Calu3 (cell line): ENCODE data around the gene SCAI. TPM values are rescaled to one million over a fixed set of nuclear protein-coding genes. Genes with fewer than 3 reads are reported as not detected.

Experiments used
- BruUV-seq: library from RNA; stranded (reverse); fragments of 400-500 nt; replicated peaks from 2 replicates; lab custom pipeline; 2021; lab: Mats Ljungman, UMichigan
- CTCF ChIA-PET: fragments of 300-600 bp; sonication (Branson Sonifier 250); formaldehyde crosslinking; loops from one replicate; lab custom pipeline; 2022; ENCODE audit warnings: antibody characterized with exemption; lab: Charles Lee
- DNase-seq: peaks from one replicate; pipeline ENCODE4 v3.0.0; 2022
- H3K27ac Mint-ChIP-seq: one replicate; pipeline ENCODE4 v1.8.0; 2022; ENCODE audit warnings: mixed read lengths; ENCODE audit not compliant: unreplicated experiment
- H3K27me3 Mint-ChIP-seq: one replicate; pipeline ENCODE4 v1.8.0; 2022; ENCODE audit warnings: mixed read lengths; ENCODE audit not compliant: unreplicated experiment
- H3K36me3 Mint-ChIP-seq: one replicate; pipeline ENCODE4 v1.8.0; 2022; ENCODE audit warnings: mild to moderate bottlenecking, moderate library complexity, mixed read lengths; ENCODE audit not compliant: insufficient read depth, unreplicated experiment
- H3K4me1 Mint-ChIP-seq: one replicate; pipeline ENCODE4 v1.8.0; 2022; ENCODE audit warnings: mild to moderate bottlenecking, low read depth, mixed read lengths; ENCODE audit not compliant: unreplicated experiment
- H3K4me3 Mint-ChIP-seq: one replicate; pipeline ENCODE4 v1.8.0; 2022; ENCODE audit warnings: mild to moderate bottlenecking, low read depth, moderate library complexity, mixed read lengths; ENCODE audit not compliant: unreplicated experiment
- H3K9me3 Mint-ChIP-seq: one replicate; pipeline ENCODE4 v1.8.0; 2022; ENCODE audit warnings: low read depth, mixed read lengths; ENCODE audit not compliant: unreplicated experiment
- CTCF ChIP-seq: fragments of 200-600 bp; IDR thresholded peaks from one replicate; pipeline ENCODE4 v1.8.0; 2022; ENCODE audit warnings: antibody characterized with exemption; ENCODE audit not compliant: unreplicated experiment
- intact Hi-C: fragments of 100-400 bp; cut with micrococcal nuclease; formaldehyde crosslinking; loops from one replicate; pipeline ENCODE4 v1.10.0; 2022; ENCODE audit not compliant: unreplicated experiment
- total RNA-seq: library from RNA; stranded (reverse); gene quantifications from 2 replicates; pipeline ENCODE4 v1.2.3, GENCODE V29; 2022

SCAI gene
- total RNA-seq, 1 experiment from 2014 or later = 6.4 TPM

GRCh38 chr9:125141751-125142150 is 1.6 kb downstream of the SCAI start:
- Mint-ChIP-seq H3K4me3 (no peak overlapping the region), H3K27ac (no peak overlapping the region), H3K27me3 (no peaks in the 10 kb centered on the region), H3K9me3 (no peaks in the 10 kb centered on the region), H3K36me3 (peaks cover 19% of the 10 kb centered on the region), H3K4me1 (no peaks in the 10 kb centered on the region)
- intact Hi-C loops = no loop called here
- CTCF ChIA-PET = interaction anchor here (0.7 to 0.9 kb wide), 2 partner anchors 201 to 480 kb away, joined by 3 to 5 read pairs; partner anchors contain the start of gene GOLGA1
- BruUV-seq = TSS peak; percentile 38
- TF ChIP-seq CTCF = no peak
- no peak for DNase-seq

- BruUV-seq = no TSS peak
- Mint-ChIP-seq H3K36me3 (peaks cover 19% of the 10 kb centered on the region), H3K9me3 (no peaks in the 10 kb centered on the region), H3K4me3 (no peak overlapping the region), H3K4me1 (no peaks in the 10 kb centered on the region), H3K27me3 (no peaks in the 10 kb centered on the region), H3K27ac (no peak overlapping the region)
- no peak for TF ChIP-seq CTCF
- intact Hi-C loops = no loop called here
- CTCF ChIA-PET = interaction anchor here (0.5 to 0.9 kb wide), 2 partner anchors 200 to 417 kb away, joined by 3 read pairs; partner anchors contain the start of gene GOLGA1
- no peak for DNase-seq
Measured at GRCh38 chr9:125141251-125141650, 2.1 kb downstream of the SCAI start.

GRCh38 chr9:125140576-125140975 is 2.8 kb downstream of the SCAI start:
- Mint-ChIP-seq H3K36me3 (peaks cover 19% of the 10 kb centered on the region), H3K4me3 (no peak overlapping the region), H3K27ac (no peak overlapping the region), H3K9me3 (no peaks in the 10 kb centered on the region), H3K4me1 (no peaks in the 10 kb centered on the region), H3K27me3 (no peaks in the 10 kb centered on the region)
- no peak for TF ChIP-seq CTCF
- BruUV-seq = no TSS peak
- intact Hi-C loops = no loop called here
- no peak for DNase-seq
- CTCF ChIA-PET = interaction anchor here (0.5 to 0.6 kb wide), 2 partner anchors 416 to 469 kb away, joined by 3 to 4 read pairs; no protein-coding TSS in a partner anchor

GRCh38 chr9:125137200-125137599 is 6.1 kb downstream of the SCAI start:
- Mint-ChIP-seq H3K27me3 (no peaks in the 10 kb centered on the region), H3K27ac (no peak overlapping the region)

More at GRCh38 chr9:125137200-125137599, 6.1 kb downstream of the SCAI start:
- no peaks in the 10 kb centered on the region for H3K9me3 Mint-ChIP-seq
- peaks cover 1% of the 10 kb centered on the region for H3K36me3 Mint-ChIP-seq
- intact Hi-C loops = no loop called here
- CTCF ChIA-PET = no interaction called here
- TF ChIP-seq CTCF = no peak
- no peak overlapping the region for H3K4me3 Mint-ChIP-seq
- no peaks in the 10 kb centered on the region for H3K4me1 Mint-ChIP-seq
- no TSS peak for BruUV-seq
- DNase-seq = no peak
